Measurements from ENCODE around the gene ZC3H10.

GRCh38 chr12:56115329-56115728 lies 2.7 kb upstream of the ZC3H10 start:
- TF ChIP-seq, protein P1, sequence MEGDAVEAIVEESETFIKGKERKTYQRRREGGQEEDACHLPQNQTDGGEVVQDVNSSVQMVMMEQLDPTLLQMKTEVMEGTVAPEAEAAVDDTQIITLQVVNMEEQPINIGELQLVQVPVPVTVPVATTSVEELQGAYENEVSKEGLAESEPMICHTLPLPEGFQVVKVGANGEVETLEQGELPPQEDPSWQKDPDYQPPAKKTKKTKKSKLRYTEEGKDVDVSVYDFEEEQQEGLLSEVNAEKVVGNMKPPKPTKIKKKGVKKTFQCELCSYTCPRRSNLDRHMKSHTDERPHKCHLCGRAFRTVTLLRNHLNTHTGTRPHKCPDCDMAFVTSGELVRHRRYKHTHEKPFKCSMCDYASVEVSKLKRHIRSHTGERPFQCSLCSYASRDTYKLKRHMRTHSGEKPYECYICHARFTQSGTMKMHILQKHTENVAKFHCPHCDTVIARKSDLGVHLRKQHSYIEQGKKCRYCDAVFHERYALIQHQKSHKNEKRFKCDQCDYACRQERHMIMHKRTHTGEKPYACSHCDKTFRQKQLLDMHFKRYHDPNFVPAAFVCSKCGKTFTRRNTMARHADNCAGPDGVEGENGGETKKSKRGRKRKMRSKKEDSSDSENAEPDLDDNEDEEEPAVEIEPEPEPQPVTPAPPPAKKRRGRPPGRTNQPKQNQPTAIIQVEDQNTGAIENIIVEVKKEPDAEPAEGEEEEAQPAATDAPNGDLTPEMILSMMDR (IDR thresholded peaks at IDR 0.05), result no peak
- TF ChIP-seq POLR2A (IDR thresholded peaks at IDR 0.05) (no peak), EP300 (IDR thresholded peaks at IDR 0.05) (no peak), POLR2AphosphoS5 (IDR thresholded peaks at IDR 0.05) (no peak)

All from upper lobe of left lung (tissue), 4 donors.